ENCODE measurements around the gene SLC29A1. TPM values are rescaled to one million over a fixed set of nuclear protein-coding genes. Genes with fewer than 3 reads are reported as not detected.

Gene SLC29A1
- total RNA-seq, 1 donor: 9.5 TPM

DNA sequence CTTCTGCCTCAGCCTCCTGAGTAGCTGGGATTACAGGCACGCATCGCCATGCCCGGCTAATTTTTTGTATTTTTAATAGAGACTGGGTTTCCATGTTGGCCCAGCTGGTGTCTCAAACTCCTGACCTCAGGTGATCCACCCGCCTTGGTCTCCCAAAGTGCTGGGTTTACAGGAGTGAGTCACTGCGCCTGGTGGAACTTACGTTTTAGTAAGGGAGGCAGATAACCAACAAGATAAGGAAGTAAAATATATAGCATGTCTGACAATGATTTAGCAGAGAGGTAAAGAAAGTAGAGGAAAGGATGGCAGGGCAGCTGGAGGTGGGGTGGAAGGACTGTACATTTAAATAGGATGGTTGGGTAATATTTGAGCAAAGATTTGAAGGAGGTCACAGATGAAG is 19.4 kb upstream of the SLC29A1 start:
- DNase-seq (ENCODE audit: low read depth): peak; percentile 33
- H3K4me3 ChIP-seq (ENCODE audit: low read depth, low read length): no peak overlapping the region
- TF ChIP-seq, protein P1, sequence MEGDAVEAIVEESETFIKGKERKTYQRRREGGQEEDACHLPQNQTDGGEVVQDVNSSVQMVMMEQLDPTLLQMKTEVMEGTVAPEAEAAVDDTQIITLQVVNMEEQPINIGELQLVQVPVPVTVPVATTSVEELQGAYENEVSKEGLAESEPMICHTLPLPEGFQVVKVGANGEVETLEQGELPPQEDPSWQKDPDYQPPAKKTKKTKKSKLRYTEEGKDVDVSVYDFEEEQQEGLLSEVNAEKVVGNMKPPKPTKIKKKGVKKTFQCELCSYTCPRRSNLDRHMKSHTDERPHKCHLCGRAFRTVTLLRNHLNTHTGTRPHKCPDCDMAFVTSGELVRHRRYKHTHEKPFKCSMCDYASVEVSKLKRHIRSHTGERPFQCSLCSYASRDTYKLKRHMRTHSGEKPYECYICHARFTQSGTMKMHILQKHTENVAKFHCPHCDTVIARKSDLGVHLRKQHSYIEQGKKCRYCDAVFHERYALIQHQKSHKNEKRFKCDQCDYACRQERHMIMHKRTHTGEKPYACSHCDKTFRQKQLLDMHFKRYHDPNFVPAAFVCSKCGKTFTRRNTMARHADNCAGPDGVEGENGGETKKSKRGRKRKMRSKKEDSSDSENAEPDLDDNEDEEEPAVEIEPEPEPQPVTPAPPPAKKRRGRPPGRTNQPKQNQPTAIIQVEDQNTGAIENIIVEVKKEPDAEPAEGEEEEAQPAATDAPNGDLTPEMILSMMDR (IDR thresholded peaks at IDR 0.05; ENCODE audit: insufficient read depth, low read depth, low read length): no peak

DNA sequence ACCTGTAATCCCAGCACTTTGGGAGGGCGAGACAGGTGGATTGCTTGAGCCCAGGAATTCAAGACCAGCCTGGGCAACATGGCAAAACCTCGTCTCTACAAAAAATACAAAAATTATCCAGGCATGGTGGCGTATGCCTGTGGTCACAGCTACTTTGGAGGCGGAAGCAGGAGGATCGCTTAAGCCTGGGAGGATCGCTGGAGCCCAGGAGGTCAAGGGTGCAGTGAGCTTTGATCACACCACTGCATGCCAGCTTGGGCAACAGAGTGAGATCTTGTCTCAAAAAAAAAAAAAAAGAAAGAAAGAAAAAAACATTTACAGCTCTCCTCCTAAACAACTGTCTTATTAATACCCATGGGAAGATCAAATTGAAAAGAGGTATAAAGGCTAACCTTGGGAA is 15.4 kb upstream of the SLC29A1 start:
- DNase-seq (ENCODE audit: low read depth): no peak
- TF ChIP-seq, protein P1 (IDR thresholded peaks at IDR 0.05; ENCODE audit: insufficient read depth, low read depth, low read length): no peak

DNA sequence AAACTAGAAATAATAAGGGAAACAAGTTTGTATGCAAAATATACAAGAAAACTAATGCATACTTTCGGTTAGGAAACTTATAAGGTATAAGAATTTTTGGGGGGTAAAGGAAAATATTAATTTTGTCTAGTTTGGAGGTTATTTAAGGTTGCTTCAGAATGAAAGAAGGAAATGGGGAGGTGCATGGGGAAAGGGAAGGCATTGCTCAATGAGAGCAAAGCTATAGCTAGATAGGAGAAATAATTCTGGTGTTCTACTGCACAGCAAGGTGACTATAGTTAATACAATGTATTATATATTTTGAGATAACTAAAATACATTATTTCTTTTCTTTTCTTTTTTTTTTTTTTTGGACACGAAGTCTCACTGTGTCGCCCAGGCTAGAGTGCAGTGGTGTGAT is 12.1 kb upstream of the SLC29A1 start:
- no peak overlapping the region for H3K4me3 ChIP-seq (ENCODE audit: low read depth, low read length)
- TF ChIP-seq, protein P1 (IDR thresholded peaks at IDR 0.05; ENCODE audit: insufficient read depth, low read depth, low read length): no peak
- DNase-seq (ENCODE audit: low read depth): no peak

More for the DNA sequence above, 15.4 kb upstream of the SLC29A1 start:
- no peak overlapping the region for H3K4me3 ChIP-seq (ENCODE audit: low read depth, low read length)

DNA sequence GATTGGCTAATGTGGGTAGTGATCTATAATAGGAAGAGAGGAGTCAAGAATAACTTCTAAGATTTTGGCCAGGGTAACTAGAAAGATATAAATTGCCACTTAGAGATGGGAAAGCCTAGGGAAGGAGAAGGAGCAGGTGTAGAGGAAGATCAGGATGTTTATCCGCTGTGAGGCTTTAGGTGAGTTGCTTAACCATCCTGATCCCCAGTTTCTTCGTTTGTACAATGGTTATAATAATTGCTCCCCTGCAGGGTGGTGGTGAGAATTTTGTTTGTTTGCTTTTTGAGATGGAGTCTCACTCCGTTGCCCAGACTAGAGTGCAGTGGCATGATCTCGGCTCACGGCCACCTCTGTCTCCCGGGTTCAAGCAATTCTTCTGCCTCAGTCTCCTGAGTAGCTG is 9.1 kb upstream of the SLC29A1 start:
- TF ChIP-seq, protein P1 (IDR thresholded peaks at IDR 0.05; ENCODE audit: insufficient read depth, low read depth, low read length): no peak
- no peak for DNase-seq (ENCODE audit: low read depth)
- no peak overlapping the region for H3K4me3 ChIP-seq (ENCODE audit: low read depth, low read length)

DNA sequence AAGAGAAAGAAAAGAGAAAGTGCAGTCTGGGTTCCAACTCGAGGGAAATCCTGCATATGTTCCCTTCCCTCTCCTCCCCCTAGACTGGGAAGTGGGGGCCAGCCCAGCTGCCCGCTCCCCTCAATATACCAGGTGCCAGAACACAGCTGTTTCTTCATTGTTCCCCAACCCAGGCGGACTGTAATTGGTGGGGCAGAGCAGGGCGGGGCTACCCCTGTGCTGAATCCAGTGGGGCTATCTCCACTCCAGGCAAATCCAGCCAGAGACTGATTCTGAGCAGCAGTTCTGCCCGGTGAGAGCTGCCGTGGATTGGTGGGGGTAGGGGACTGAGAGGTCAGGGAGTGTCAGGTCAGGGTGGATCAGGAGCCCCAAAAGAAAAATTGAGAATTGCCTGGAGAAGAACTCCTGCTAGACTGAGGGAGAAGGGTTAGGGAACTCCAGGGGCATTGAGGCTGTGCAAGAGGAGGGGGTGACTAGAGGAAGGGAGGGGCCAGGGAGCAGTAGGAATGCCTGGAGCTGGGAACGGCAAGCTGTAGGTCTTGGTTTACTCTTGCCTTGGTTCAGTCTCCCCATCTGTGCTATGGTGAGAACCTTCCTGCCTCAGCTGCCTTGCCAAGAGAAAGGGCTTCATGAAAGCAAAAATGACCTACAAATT is 6.6 kb upstream of the SLC29A1 start, which contains the start of gene MYMX:
TSS of gene MYMX (plus strand) at position 250 of the 655 bp plus-strand sequence. CDS start 546 bp downstream, outside the sequence.
- no peak within 1 kb of the TSS for H3K4me3 ChIP-seq (ENCODE audit: low read depth, low read length)
- TF ChIP-seq, protein P1 (IDR thresholded peaks at IDR 0.05; ENCODE audit: insufficient read depth, low read depth, low read length): no peak
- DNase-seq (ENCODE audit: low read depth): no peak

DNA sequence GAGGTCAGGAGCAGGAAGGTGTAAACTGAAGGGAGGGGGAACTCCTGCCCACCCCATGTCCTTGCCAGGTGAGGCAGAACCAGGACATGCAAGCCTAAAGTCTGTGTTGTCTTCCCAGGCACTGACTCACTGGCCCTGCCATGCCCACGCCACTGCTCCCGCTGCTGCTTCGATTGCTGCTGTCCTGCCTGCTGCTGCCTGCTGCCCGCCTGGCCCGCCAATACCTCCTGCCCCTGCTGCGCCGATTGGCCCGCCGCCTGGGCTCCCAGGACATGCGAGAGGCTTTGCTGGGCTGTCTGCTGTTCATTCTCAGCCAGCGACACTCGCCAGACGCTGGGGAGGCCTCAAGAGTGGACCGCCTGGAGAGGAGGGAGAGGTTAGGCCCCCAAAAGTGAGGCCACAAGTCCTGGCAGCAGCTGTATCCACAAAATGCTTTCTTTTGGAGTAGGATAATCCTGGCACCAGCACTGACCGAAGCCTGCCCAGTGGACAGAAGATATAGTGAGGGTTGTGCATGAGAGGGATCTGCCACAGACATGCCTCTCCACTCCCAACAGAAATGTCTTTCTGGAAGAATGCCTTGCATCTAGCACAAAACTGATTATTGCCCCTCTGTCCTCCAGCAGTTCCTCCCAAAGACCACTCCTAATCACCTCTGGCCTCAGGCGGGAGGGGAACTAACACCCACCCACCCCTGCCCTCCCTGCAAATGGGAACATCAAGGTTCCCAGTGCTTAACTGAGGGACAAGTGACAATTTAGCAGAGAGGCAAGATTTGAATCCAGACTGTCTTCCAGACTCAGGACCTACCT is 5.9 kb upstream of the SLC29A1 start:
- TF ChIP-seq, protein P1 (IDR thresholded peaks at IDR 0.05; ENCODE audit: insufficient read depth, low read depth, low read length): no peak
- peak; percentile 35 for DNase-seq (ENCODE audit: low read depth)
- no peak overlapping the region for H3K4me3 ChIP-seq (ENCODE audit: low read depth, low read length)
